Activated naive CD4-positive, alpha-beta T cell treated with anti-CD3 and anti-CD28 coated beads for 36 hours (primary cell): ENCODE measurements around the gene PLCXD1. TPM values are rescaled to one million over a fixed set of nuclear protein-coding genes. Genes with fewer than 3 reads are reported as not detected.
"Not testable (repeated sequence)": the region's sequence is repeated elsewhere in the genome, so short reads cannot be mapped to it uniquely, and the experiment has no call there.

Source experiments
- CTCF ChIA-PET: fragments of 350-600 bp; sonication (Branson Sonifier 250); formaldehyde crosslinking; loops from one replicate; lab custom pipeline; 2021; ENCODE audit warnings: antibody characterized with exemption; lab: Charles Lee
- DNase-seq: peaks from one replicate; pipeline ENCODE4 v3.0.0-alpha.2; 2020
- H3K27ac Mint-ChIP-seq: one replicate; pipeline ENCODE4 v1.8.0; 2021; ENCODE audit warnings: mild to moderate bottlenecking, mixed read lengths
- H3K27me3 Mint-ChIP-seq: one replicate; pipeline ENCODE4 v1.8.0; 2021; ENCODE audit warnings: low read depth, mixed read lengths
- H3K36me3 Mint-ChIP-seq: one replicate; pipeline ENCODE4 v1.8.0; 2021; ENCODE audit warnings: low read depth, mixed read lengths
- H3K4me1 Mint-ChIP-seq: one replicate; pipeline ENCODE4 v1.8.0; 2021; ENCODE audit warnings: low read depth, mixed read lengths
- H3K4me3 Mint-ChIP-seq: one replicate; pipeline ENCODE4 v1.8.0; 2021; ENCODE audit warnings: mild to moderate bottlenecking, moderate library complexity, mixed read lengths
- H3K9me3 Mint-ChIP-seq: one replicate; pipeline ENCODE4 v1.8.0; 2021; ENCODE audit warnings: mixed read lengths
- intact Hi-C: fragments of 100-400 bp; cut with micrococcal nuclease; formaldehyde crosslinking; loops from one replicate; pipeline ENCODE4 v1.15.1; 2023
- total RNA-seq, 2 experiments: library from RNA; stranded (reverse); gene quantifications; one replicate each; pipeline ENCODE4 v1.2.3, GENCODE V29; 2021

PLCXD1 gene, protein sequence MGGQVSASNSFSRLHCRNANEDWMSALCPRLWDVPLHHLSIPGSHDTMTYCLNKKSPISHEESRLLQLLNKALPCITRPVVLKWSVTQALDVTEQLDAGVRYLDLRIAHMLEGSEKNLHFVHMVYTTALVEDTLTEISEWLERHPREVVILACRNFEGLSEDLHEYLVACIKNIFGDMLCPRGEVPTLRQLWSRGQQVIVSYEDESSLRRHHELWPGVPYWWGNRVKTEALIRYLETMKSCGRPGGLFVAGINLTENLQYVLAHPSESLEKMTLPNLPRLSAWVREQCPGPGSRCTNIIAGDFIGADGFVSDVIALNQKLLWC
- total RNA-seq, result 10 to 100 TPM; 63.5 to 67.7 TPM

DNA sequence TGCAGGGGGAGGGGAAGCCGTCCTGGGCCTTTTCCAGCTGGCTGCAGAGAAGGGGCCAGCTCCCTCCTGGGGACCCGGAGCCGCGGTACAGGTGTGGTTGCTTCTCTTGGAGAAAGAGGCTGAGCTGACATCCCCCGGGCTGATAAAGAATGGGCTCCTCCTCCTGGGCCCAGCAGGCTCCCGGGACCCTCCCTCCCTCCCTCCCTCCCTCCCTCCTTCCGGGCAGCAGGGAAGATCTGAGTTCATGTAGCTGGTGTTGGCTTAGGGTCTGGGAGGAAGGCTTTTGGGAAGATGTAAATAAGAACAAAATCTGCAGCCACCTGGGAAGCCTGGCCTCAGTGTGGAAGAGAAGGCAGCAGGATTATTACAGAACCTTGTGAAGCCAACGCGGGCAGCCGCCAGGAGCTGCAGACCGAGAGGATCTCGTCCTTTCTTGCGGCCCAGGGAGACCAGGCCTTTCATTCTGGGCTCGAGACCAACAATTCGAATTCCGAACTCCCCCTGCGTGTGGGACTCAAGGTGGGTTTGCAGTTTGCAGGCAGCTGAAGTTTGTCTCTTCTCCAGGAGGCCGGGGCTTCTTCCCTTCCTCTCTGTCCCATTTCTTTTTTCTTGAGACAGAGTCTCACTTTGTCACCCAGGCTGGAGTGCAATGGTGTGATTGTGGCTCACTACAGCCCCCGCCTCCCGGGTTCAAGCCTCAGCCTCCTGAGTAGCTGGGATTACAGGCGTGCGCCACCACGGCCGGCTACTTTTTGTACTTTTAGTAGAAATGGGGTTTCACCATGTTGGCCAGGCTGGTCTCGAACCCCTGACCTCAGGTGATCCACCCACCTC lies at the start of gene PLCXD1:
Gene PLCXD1, plus strand, starts transcription at position 216 of the 834 bp plus-strand sequence. CDS start 2,807 bp downstream, outside the sequence.
- peak; percentile 50 for DNase-seq
- Mint-ChIP-seq H3K27ac (peak within 1 kb of the TSS; percentile 75), H3K4me1 (peaks cover 29% of the 10 kb centered on the region), H3K27me3 (no peaks in the 10 kb centered on the region), H3K36me3 (peaks cover 24% of the 10 kb centered on the region), H3K9me3 (no peaks in the 10 kb centered on the region), H3K4me3 (peak within 1 kb of the TSS; percentile 77)
- CTCF ChIA-PET, result no interaction called here
- intact Hi-C loops, result no loop called here

DNA sequence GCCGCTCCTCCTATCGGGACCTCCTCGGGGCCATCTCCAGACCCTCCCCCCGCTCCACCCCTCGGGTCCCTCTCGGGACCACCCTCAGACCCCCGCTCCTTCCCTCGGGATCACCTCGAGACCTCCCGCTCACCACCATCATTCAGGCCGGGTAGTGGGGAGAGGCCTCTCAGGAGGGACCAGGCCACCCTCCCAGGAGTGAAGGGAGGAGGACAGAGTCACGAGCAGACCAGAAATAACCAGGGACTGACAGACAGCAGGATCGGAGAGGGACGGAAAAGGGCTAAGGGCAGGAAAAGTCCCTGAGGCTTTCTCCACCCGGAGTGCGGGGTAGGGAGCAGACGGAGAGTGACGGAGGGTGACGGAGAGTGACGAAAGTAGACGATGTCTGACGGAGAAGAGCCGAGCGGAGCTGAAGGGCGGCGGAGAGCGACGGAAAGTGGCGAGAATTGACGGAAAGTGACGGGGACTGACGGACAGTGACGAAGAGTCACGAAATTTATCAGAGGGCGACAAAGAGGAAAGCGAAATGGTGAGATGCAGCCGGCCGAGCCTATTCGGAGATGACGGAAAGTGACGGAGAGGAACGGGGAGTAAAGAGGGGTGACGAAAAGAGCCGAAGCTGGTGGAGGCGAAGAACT lies 49.4 kb upstream of the PLCXD1 start:
- H3K9me3 Mint-ChIP-seq, H3K27ac Mint-ChIP-seq, H3K4me1 Mint-ChIP-seq, H3K4me3 Mint-ChIP-seq, H3K36me3 Mint-ChIP-seq, H3K27me3 Mint-ChIP-seq, CTCF ChIA-PET, intact Hi-C loops, DNase-seq: not testable (repeated sequence)

DNA sequence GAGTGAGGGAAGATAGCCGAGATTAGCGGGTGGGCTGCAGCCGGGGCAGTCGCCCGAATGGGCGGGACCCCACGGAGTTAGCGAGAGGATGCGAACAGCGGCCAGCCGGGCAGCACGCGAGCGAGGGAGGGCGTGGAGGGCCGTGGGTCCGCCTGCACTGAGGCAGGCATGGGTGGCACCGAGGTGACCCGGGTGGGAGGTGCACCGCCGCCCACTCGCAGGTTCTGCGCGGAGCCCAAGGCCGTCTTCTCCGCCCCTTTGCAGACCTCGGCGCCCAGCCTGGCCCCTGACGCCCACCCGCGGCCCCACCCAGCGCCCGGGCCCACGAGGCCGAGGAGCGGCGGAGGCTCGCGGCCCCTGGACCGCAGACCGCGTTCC lies 48.9 kb upstream of the PLCXD1 start:
- intact Hi-C loops, DNase-seq, H3K4me3 Mint-ChIP-seq, H3K27me3 Mint-ChIP-seq, H3K27ac Mint-ChIP-seq, H3K36me3 Mint-ChIP-seq, H3K9me3 Mint-ChIP-seq, CTCF ChIA-PET, H3K4me1 Mint-ChIP-seq: not testable (repeated sequence)

- H3K36me3 Mint-ChIP-seq, H3K4me3 Mint-ChIP-seq, H3K9me3 Mint-ChIP-seq, DNase-seq, H3K27ac Mint-ChIP-seq, H3K27me3 Mint-ChIP-seq, CTCF ChIA-PET, H3K4me1 Mint-ChIP-seq, intact Hi-C loops: not testable (repeated sequence)
Measured at GRCh38 chrX:236201-236600, 45.0 kb upstream of the PLCXD1 start.

GRCh38 chrX:250965-251364 lies 30.2 kb upstream of the PLCXD1 start:
- intact Hi-C loops, result no loop called here
- Mint-ChIP-seq H3K4me3 (no peak overlapping the region), H3K4me1 (peaks cover 13% of the 10 kb centered on the region), H3K36me3 (no peaks in the 10 kb centered on the region), H3K9me3 (no peaks in the 10 kb centered on the region), H3K27me3 (no peaks in the 10 kb centered on the region), H3K27ac (peak overlapping the region; percentile 81)
- CTCF ChIA-PET, result no interaction called here
- no peak for DNase-seq

DNA sequence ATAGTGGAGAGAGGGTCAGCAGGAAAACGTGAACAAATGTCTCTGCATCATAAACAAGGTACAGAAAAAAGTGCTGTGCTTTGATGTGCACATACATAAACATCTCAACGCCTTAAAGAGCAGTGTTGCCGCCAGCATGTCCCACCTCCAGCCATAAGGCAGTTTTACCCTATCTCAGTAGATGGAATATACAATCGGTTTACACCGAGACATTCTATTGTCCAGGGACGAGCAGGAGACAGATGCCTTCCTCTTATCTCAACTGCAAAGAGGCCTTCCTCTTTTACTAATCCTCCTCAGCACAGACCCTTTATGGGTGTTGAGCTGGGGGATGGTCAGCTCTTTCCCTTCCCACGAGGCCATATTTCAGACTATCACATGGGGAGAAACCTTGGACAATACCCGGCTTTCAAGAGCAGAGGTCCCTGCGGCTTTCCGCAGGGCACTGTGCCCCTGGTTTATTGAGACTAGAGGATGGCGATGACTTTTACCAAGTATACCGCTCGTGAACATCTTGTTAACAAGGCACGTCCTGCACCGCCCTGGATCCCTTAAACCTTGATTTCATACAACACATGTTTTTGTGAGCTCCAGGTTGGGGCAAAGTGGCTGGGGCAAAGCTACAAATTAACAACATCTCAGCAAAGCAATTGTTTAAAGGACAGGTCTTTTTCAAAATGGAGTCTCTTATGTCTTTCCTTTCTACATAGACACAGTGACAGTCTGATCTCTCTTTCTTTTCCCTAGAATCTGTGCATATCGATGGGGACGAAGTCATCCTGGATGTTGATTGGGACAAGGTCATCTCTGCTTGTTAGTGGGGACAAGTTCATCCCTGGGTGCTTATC lies 29.6 kb upstream of the PLCXD1 start:
- intact Hi-C loops, H3K4me3 Mint-ChIP-seq, DNase-seq, CTCF ChIA-PET, H3K27me3 Mint-ChIP-seq, H3K36me3 Mint-ChIP-seq, H3K9me3 Mint-ChIP-seq: not testable (repeated sequence)
- peaks cover 13% of the 10 kb centered on the region for H3K4me1 Mint-ChIP-seq
- H3K27ac Mint-ChIP-seq, result peak overlapping the region; percentile 8

GRCh38 chrX:252244-252956 lies 28.8 kb upstream of the PLCXD1 start:
- Mint-ChIP-seq H3K27me3 (no peaks in the 10 kb centered on the region), H3K27ac (no peak overlapping the region), H3K4me3 (no peak overlapping the region), H3K9me3 (no peaks in the 10 kb centered on the region), H3K36me3 (no peaks in the 10 kb centered on the region), H3K4me1 (peaks cover 13% of the 10 kb centered on the region)
- no peak for DNase-seq
- intact Hi-C loops, result no loop called here
- CTCF ChIA-PET, result no interaction called here

- H3K4me1 Mint-ChIP-seq, result peaks cover 13% of the 10 kb centered on the region
- DNase-seq, result no peak
- no peaks in the 10 kb centered on the region for H3K36me3 Mint-ChIP-seq
- H3K9me3 Mint-ChIP-seq, result no peaks in the 10 kb centered on the region
- H3K27ac Mint-ChIP-seq, result no peak overlapping the region
- H3K4me3 Mint-ChIP-seq, result no peak overlapping the region
- intact Hi-C loops, result no loop called here
- CTCF ChIA-PET, result no interaction called here
- H3K27me3 Mint-ChIP-seq, result no peaks in the 10 kb centered on the region
Measured at GRCh38 chrX:252957-253291, 28.3 kb upstream of the PLCXD1 start.

DNA sequence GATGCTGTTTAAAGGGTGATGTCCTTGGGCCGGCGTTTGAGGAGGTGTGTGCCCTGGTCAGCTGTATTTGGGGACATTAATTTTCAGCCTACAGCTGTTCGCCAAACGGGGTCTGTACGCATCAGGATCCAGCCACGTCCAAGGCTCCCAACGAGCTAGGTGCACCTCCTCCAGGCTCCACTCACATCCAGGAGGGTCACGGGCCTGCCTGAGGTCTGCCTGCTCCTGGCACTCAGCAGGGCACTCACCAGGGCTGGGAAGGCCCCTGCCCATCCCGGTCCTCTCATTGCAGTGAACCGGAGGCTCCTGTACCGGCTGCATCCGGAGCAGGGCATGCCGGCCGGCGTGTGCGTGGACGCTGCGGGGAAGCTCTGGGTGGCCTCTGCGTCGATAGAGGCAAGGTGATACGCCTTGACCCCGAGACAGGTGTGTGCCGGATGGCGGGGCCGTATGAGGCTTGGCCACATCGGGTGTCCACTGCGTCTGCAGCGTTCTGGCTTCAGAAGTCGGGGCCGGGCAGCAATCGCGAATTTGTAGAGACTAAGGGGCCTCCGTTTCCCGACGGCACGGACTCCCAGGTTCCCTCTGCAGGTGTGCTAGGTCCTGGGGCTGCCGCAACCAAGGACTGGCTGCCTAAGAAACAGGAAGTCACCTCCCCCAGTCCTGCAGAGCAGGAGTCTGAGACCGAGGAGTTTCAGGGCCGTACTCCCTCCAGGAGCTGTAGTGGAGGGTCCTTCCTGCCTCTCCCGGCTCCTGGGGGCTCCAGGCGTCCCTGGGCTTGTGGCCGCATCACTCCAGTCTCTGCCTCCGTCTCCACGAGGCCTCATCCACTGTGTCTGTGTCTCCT lies 27.5 kb upstream of the PLCXD1 start:
- CTCF ChIA-PET, result no interaction called here
- Mint-ChIP-seq H3K27ac (no peak overlapping the region), H3K9me3 (no peaks in the 10 kb centered on the region), H3K27me3 (no peaks in the 10 kb centered on the region), H3K4me1 (peaks cover 13% of the 10 kb centered on the region), H3K4me3 (no peak overlapping the region), H3K36me3 (no peaks in the 10 kb centered on the region)
- intact Hi-C loops, result no loop called here
- DNase-seq, result no peak

- no peaks in the 10 kb centered on the region for H3K36me3 Mint-ChIP-seq
- DNase-seq, result no peak
- no peaks in the 10 kb centered on the region for H3K9me3 Mint-ChIP-seq
- intact Hi-C loops, result no loop called here
- H3K4me3 Mint-ChIP-seq, result no peak overlapping the region
- H3K27me3 Mint-ChIP-seq, result no peaks in the 10 kb centered on the region
- H3K4me1 Mint-ChIP-seq, result peaks cover 13% of the 10 kb centered on the region
- CTCF ChIA-PET, result no interaction called here
- H3K27ac Mint-ChIP-seq, result no peak overlapping the region
Measured at GRCh38 chrX:254630-255215, 26.5 kb upstream of the PLCXD1 start.

DNA sequence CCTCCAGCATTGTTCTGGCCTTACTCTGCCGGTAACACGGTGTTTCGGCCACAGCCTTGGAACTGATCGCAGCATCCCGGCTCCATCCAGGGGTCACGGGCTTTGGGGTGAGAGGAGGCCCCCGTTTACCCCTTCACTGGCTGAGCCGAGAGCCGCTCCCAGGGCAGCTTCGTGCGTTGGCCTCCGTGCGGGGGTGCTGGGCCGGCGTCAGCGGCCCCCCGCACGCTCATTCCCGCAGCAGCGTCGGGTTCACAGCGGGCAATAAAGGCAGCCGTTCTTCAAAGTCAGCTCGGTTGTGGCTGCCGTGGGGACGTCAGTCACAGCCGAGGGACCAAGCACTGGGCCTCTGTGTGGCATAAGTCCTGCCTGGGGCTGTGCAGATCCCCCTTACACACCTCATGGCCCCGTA lies 25.3 kb upstream of the PLCXD1 start:
- no peak overlapping the region for H3K27ac Mint-ChIP-seq
- H3K4me1 Mint-ChIP-seq, result peaks cover 10% of the 10 kb centered on the region
- H3K9me3 Mint-ChIP-seq, result no peaks in the 10 kb centered on the region
- intact Hi-C loops, result no loop called here
- H3K36me3 Mint-ChIP-seq, result no peaks in the 10 kb centered on the region
- DNase-seq, result no peak
- H3K4me3 Mint-ChIP-seq, result no peak overlapping the region
- CTCF ChIA-PET, result no interaction called here
- H3K27me3 Mint-ChIP-seq, result no peaks in the 10 kb centered on the region
